Uterus (tissue), 4 donors: ENCODE data around the gene PAK1. TPM values are rescaled to one million over a fixed set of nuclear protein-coding genes. Genes with fewer than 3 reads are reported as not detected.

Experiments
- DNase-seq, 2 donors: peaks; one replicate each; pipeline ENCODE4 v3.0.0-alpha.2; 2019 to 2020
- H3K27ac ChIP-seq, 2 donors: fragments of 200-600 bp; sonication (generic); 1 replicate in 1 of 2; 2 replicates in 1 of 2; pipeline ENCODE4 v1.5.1; 2016 to 2018
- H3K27me3 ChIP-seq, 2 donors: fragments of 200-600 bp; sonication (generic); one replicate each; pipeline ENCODE4 v1.5.1; 2018 to 2019; ENCODE audit warnings: control low read depth in 1 of 2
- H3K36me3 ChIP-seq, 2 donors: fragments of 200-600 bp; sonication (generic); one replicate each; pipeline ENCODE4 v1.5.1; 2019; ENCODE audit warnings: control low read depth in 1 of 2
- H3K4me1 ChIP-seq, 2 donors: fragments of 200-600 bp; sonication (generic); one replicate each; pipeline ENCODE4 v1.5.1; 2018 to 2019; ENCODE audit warnings: control low read depth in 1 of 2
- H3K4me3 ChIP-seq, 2 donors: fragments of 200-600 bp; sonication (generic); 1 replicate in 1 of 2; 2 replicates in 1 of 2; pipeline ENCODE4 v1.5.1; 2018 to 2019; ENCODE audit warnings: mild to moderate bottlenecking in 1 of 2
- H3K9me3 ChIP-seq, 2 donors: fragments of 200-600 bp; sonication (generic); one replicate each; pipeline ENCODE4 v1.5.1; 2019; ENCODE audit warnings: control low read depth in 1 of 2
- CTCF ChIP-seq, 4 experiments: fragments of 200-600 bp in 2 of 4; fragments of 450-650 bp in 2 of 4; sonication (generic) in 2 of 4; IDR thresholded peaks; one replicate each; pipeline ENCODE4 v1.5.1; 2016 to 2019; ENCODE audit warnings: antibody characterized with exemption in 4 of 4, mild to moderate bottlenecking in 2 of 4, moderate library complexity in 1 of 4
- POLR2A ChIP-seq, 2 donors: fragments of 450-650 bp; IDR thresholded peaks; one replicate each; pipeline ENCODE4 v1.6.1; 2016; ENCODE audit warnings: antibody characterized with exemption in 2 of 2, mild to moderate bottlenecking in 1 of 2, moderate library complexity in 1 of 2
- intact Hi-C: fragments of 100-400 bp; cut with DNase I; formaldehyde crosslinking; loops from one replicate; pipeline ENCODE4 v1.15.1; 2023; ENCODE audit warnings: low total_unique reads
- total RNA-seq, 4 donors: library from RNA; depleted of rRNA in 3 of 4; stranded (reverse); fragments of >200 nt in 3 of 4; gene quantifications; one replicate each; pipeline versions ENCODE4 v1.1.0 to v1.2.4, GENCODE V29; 2014 to 2023
- donor health status: DM: yes; HTN: yes; CAD: no.

The PAK1 gene
- total RNA-seq, 4 donors from 2014 or later, result 17.4 to 55.2 (median 35.7) TPM

- Histone ChIP-seq H3K4me1 (no peaks in the 10 kb centered on the region), H3K27me3 (no peaks in the 10 kb centered on the region), H3K9me3 (no peaks in the 10 kb centered on the region), H3K27ac (no peak overlapping the region), H3K36me3 (no peaks in the 10 kb centered on the region), H3K4me3 (no peak overlapping the region)
- no peak for TF ChIP-seq POLR2A (IDR thresholded peaks at IDR 0.05)
- TF ChIP-seq CTCF (IDR thresholded peaks at IDR 0.05), result no peak
- DNase-seq, result no peak
- intact Hi-C loops, result no loop called here
Measured at GRCh38 chr11:77510095-77510494, 36.2 kb upstream of the PAK1 start.

- Histone ChIP-seq H3K4me1 (no peaks in the 10 kb centered on the region), H3K27me3 (no peaks in the 10 kb centered on the region), H3K36me3 (no peaks in the 10 kb centered on the region), H3K27ac (no peak overlapping the region), H3K9me3 (no peaks in the 10 kb centered on the region), H3K4me3 (no peak overlapping the region)
- TF ChIP-seq POLR2A (IDR thresholded peaks at IDR 0.05) (no peak), CTCF (IDR thresholded peaks at IDR 0.05) (no peak)
- intact Hi-C loops, result no loop called here
- DNase-seq, result no peak
Measured at GRCh38 chr11:77508019-77508418, 34.1 kb upstream of the PAK1 start.

GRCh38 chr11:77506857-77507256 is 33.0 kb upstream of the PAK1 start:
- Histone ChIP-seq H3K9me3 (no peaks in the 10 kb centered on the region), H3K4me1 (no peaks in the 10 kb centered on the region), H3K4me3 (no peak overlapping the region), H3K27me3 (no peaks in the 10 kb centered on the region), H3K27ac (no peak overlapping the region), H3K36me3 (no peaks in the 10 kb centered on the region)
- TF ChIP-seq CTCF (IDR thresholded peaks at IDR 0.05), result no peak
- no peak for TF ChIP-seq POLR2A (IDR thresholded peaks at IDR 0.05)
- intact Hi-C loops, result no loop called here
- DNase-seq, result no peak

GRCh38 chr11:77505956-77506355 is 32.1 kb upstream of the PAK1 start:
- intact Hi-C loops, result no loop called here
- no peaks in the 10 kb centered on the region for H3K27me3 ChIP-seq
- no peaks in the 10 kb centered on the region for H3K9me3 ChIP-seq

GRCh38 chr11:77503006-77503405 is 29.1 kb upstream of the PAK1 start:
- no peaks in the 10 kb centered on the region for H3K27me3 ChIP-seq
- H3K9me3 ChIP-seq, result no peaks in the 10 kb centered on the region
- TF ChIP-seq POLR2A (IDR thresholded peaks at IDR 0.05) (no peak), CTCF (IDR thresholded peaks at IDR 0.05) (no peak)
- H3K4me3 ChIP-seq, result no peak overlapping the region
- no peaks in the 10 kb centered on the region for H3K36me3 ChIP-seq
- no peaks in the 10 kb centered on the region for H3K4me1 ChIP-seq
- no peak overlapping the region for H3K27ac ChIP-seq
- intact Hi-C loops, result no loop called here
- DNase-seq, result no peak

More at GRCh38 chr11:77505956-77506355, 32.1 kb upstream of the PAK1 start:
- H3K4me3 ChIP-seq, result no peak overlapping the region
- no peak overlapping the region for H3K27ac ChIP-seq
- TF ChIP-seq CTCF (IDR thresholded peaks at IDR 0.05), result no peak
- H3K36me3 ChIP-seq, result no peaks in the 10 kb centered on the region
- no peak for DNase-seq
- H3K4me1 ChIP-seq, result no peaks in the 10 kb centered on the region
